GM21360 (cell line): ENCODE results near the gene SIGLEC9.

Source experiments
- ATAC-seq: cut with Tn5 transposase; IDR thresholded peaks from one replicate; pipeline ENCODE4 v1.9.1; 2021; ENCODE audit warnings: mild to moderate bottlenecking, moderate library complexity; ENCODE audit not compliant: unreplicated experiment

SIGLEC9 gene

DNA sequence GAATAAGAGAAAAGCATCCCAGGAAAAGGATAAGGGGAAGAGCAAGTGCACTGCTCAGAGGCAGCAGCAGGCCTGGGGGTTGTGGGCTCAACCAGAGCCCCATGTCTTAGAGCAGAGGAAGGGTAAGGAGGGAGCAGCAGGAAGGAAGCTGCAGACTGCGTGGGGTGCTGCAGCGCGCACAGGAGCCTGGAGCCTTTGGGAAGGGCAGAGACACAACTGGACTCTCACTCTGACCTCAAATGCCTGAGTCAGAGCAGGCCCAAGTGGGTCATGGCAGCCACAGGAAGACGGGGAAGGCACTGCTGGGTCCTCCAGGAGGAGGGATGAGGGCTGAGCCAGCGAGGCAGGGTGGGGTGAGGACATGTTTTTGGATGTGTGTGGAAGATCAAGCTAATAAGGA lies 49.0 kb downstream of the SIGLEC9 start:
- ATAC-seq = no peak

GRCh38 chr19:51179256-51179655 lies 54.5 kb downstream of the SIGLEC9 start:
- no peak for ATAC-seq
